Keratinocyte (primary cell): Measurements from ENCODE around the gene SLC25A23. TPM values are rescaled to one million over a fixed set of nuclear protein-coding genes. Genes with fewer than 3 reads are reported as not detected.

Experiments used
- DNase-seq: peaks from one replicate; pipeline ENCODE4 v3.0.0-alpha.2; 2011; ENCODE audit warnings: low read depth, missing footprints, low spot score
- FAIRE-seq: peaks from 2 replicates; lab custom pipeline; 2011; peaks lifted over from hg19 to GRCh38; lab: Jason Lieb, UNC
- H2AFZ ChIP-seq: 2 replicates; pipeline ENCODE4 v1.6.0; 2012; ENCODE audit warnings: low read length, control low read depth, inconsistent platforms; ENCODE audit not compliant: control insufficient read depth
- H3K27ac ChIP-seq: 2 replicates; pipeline ENCODE4 v1.5.1; 2011; ENCODE audit warnings: low read length; ENCODE audit not compliant: control insufficient read depth, insufficient read depth
- H3K27me3 ChIP-seq: 3 replicates; pipeline ENCODE4 v1.6.0; 2011; ENCODE audit warnings: low read length; ENCODE audit not compliant: control insufficient read depth, insufficient read depth; ENCODE audit errors: extremely low read depth
- H3K36me3 ChIP-seq, 2 experiments: 2 replicates in 1 of 2; 3 replicates in 1 of 2; pipeline ENCODE4 v1.5.1; 2011; ENCODE audit warnings: low read length in 2 of 2, mild to moderate bottlenecking in 1 of 2; ENCODE audit not compliant: control insufficient read depth in 2 of 2, insufficient read depth in 2 of 2; ENCODE audit errors: extremely low read depth in 1 of 2
- H3K4me1 ChIP-seq: 3 replicates; pipeline ENCODE4 v1.5.1; 2011; ENCODE audit warnings: low read length; ENCODE audit not compliant: control insufficient read depth, insufficient read depth; ENCODE audit errors: extremely low read depth
- H3K4me2 ChIP-seq: 3 replicates; pipeline ENCODE4 v1.6.0; 2011; ENCODE audit warnings: low read depth, low read length; ENCODE audit not compliant: control insufficient read depth, insufficient read depth; ENCODE audit errors: extremely low read depth
- H3K4me3 ChIP-seq, 3 experiments: fragments of 200-600 bp in 1 of 3; sonication (generic) in 1 of 3; 2 replicates in 2 of 3; 3 replicates in 1 of 3; pipeline ENCODE4 v1.5.1; 2011 to 2016; ENCODE audit warnings: low read length in 3 of 3, mild to moderate bottlenecking in 3 of 3, control low read depth in 2 of 3, inconsistent platforms in 1 of 3, low read depth in 1 of 3, mixed read lengths in 1 of 3, mixed run types in 1 of 3, moderate library complexity in 1 of 3; ENCODE audit not compliant: control insufficient read depth in 2 of 3, insufficient read depth in 2 of 3; ENCODE audit errors: extremely low read depth in 1 of 3
- H3K79me2 ChIP-seq: 2 replicates; pipeline ENCODE4 v1.6.0; 2012; ENCODE audit warnings: low read length; ENCODE audit not compliant: control insufficient read depth, insufficient read depth
- H3K9ac ChIP-seq: 3 replicates; pipeline ENCODE4 v1.6.0; 2011; ENCODE audit warnings: low read length; ENCODE audit not compliant: control insufficient read depth, insufficient read depth; ENCODE audit errors: extremely low read depth
- H3K9me1 ChIP-seq: 3 replicates; pipeline ENCODE4 v1.6.0; 2011; ENCODE audit warnings: low read length; ENCODE audit not compliant: control insufficient read depth, insufficient read depth; ENCODE audit errors: extremely low read depth
- H3K9me3 ChIP-seq: 2 replicates; pipeline ENCODE4 v1.5.1; 2012; ENCODE audit warnings: low read depth, low read length; ENCODE audit not compliant: control insufficient read depth
- H4K20me1 ChIP-seq: 3 replicates; pipeline ENCODE4 v1.6.0; 2011; ENCODE audit warnings: low read length; ENCODE audit not compliant: control insufficient read depth, insufficient read depth; ENCODE audit errors: extremely low read depth
- EZH2 ChIP-seq: IDR thresholded peaks from one replicate; pipeline ENCODE4 v1.6.1; 2012; ENCODE audit warnings: inconsistent platforms, mild to moderate bottlenecking, low read length, moderate library complexity
- dilution Hi-C: fragments of 300-500 bp; cut with MboI; formaldehyde crosslinking; loops from one replicate; pipeline ENCODE4 v1.7.0; 2020; ENCODE audit warnings: low sequenced_read_pairs; ENCODE audit not compliant: extremely low pct_ligation_motif_present
- polyA plus RNA-seq, 5 experiments: library from polyadenylated mRNA; depleted of rRNA in 3 of 5; stranded (reverse) in 3 of 5; stranded (forward) in 1 of 5; unstranded in 1 of 5; fragments of >200 nt; gene quantifications; 1 replicate in 1 of 5; 2 replicates in 3 of 5; 3 replicates in 1 of 5; pipeline versions ENCODE4 v1.2.1 to v1.2.3, GENCODE V29; 2011 to 2012; ENCODE audit warnings: missing spikeins in 2 of 5, low read depth in 1 of 5, low replicate concordance in 1 of 5
- TF ChIP-seq, protein P1 (sequence below), 3 experiments: IDR thresholded peaks in 1 of 3; conservative IDR thresholded peaks in 1 of 3; optimal IDR thresholded peaks in 1 of 3; 2 replicates in 2 of 3; 3 replicates in 1 of 3; pipeline versions ENCODE3 to v1.5.1; 2011; ENCODE audit warnings: low read length in 3 of 3, mild to moderate bottlenecking in 3 of 3, moderate library complexity in 2 of 3, control low read depth in 1 of 3, inconsistent platforms in 1 of 3; ENCODE audit not compliant: insufficient read depth in 2 of 3; ENCODE audit errors: extremely low read depth in 1 of 3

The SLC25A23 gene
- polyA plus RNA-seq, 1 donor (not counting 4 experiments of a cell fraction or from before 2014, with no cell fraction given) = 6.4 TPM

- Histone ChIP-seq H3K27me3 (no peaks in the 10 kb centered on the region), H3K4me1 (no peaks in the 10 kb centered on the region), H4K20me1 (no peaks in the 10 kb centered on the region), H3K9me1 (no peaks in the 10 kb centered on the region), H3K9ac (no peak overlapping the region), H2AFZ (no peak overlapping the region), H3K4me2 (no peak overlapping the region), H3K36me3 (no peaks in the 10 kb centered on the region), H3K4me3 (no peak overlapping the region), H3K27ac (no peak overlapping the region), H3K79me2 (no peaks in the 10 kb centered on the region), H3K9me3 (no peaks in the 10 kb centered on the region)
- TF ChIP-seq EZH2 = no peak
- TF ChIP-seq, protein P1, sequence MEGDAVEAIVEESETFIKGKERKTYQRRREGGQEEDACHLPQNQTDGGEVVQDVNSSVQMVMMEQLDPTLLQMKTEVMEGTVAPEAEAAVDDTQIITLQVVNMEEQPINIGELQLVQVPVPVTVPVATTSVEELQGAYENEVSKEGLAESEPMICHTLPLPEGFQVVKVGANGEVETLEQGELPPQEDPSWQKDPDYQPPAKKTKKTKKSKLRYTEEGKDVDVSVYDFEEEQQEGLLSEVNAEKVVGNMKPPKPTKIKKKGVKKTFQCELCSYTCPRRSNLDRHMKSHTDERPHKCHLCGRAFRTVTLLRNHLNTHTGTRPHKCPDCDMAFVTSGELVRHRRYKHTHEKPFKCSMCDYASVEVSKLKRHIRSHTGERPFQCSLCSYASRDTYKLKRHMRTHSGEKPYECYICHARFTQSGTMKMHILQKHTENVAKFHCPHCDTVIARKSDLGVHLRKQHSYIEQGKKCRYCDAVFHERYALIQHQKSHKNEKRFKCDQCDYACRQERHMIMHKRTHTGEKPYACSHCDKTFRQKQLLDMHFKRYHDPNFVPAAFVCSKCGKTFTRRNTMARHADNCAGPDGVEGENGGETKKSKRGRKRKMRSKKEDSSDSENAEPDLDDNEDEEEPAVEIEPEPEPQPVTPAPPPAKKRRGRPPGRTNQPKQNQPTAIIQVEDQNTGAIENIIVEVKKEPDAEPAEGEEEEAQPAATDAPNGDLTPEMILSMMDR (optimal IDR thresholded peaks at IDR 0.05 in 1 of 3, IDR thresholded peaks at IDR 0.05 in 1 of 3, conservative IDR thresholded peaks at IDR 0.05 in 1 of 3; ENCODE audit: extremely low read depth in 1 of 3, insufficient read depth in 2 of 3, low read length in 3 of 3) = no peak
- dilution Hi-C loops = no loop called here
- DNase-seq (no peak), FAIRE-seq (no peak)
These were observed 53.2 kb downstream of the SLC25A23 start for GRCh38 chr19:6406401-6406800.

- no peak for TF ChIP-seq EZH2
- TF ChIP-seq, protein P1 (optimal IDR thresholded peaks at IDR 0.05 in 1 of 3, IDR thresholded peaks at IDR 0.05 in 1 of 3, conservative IDR thresholded peaks at IDR 0.05 in 1 of 3; ENCODE audit: extremely low read depth in 1 of 3, insufficient read depth in 2 of 3, low read length in 3 of 3) = no peak
- FAIRE-seq (no peak), DNase-seq (no peak)
- H4K20me1 ChIP-seq = no peaks in the 10 kb centered on the region
- no peaks in the 10 kb centered on the region for H3K27me3 ChIP-seq
- H3K4me3 ChIP-seq = no peak overlapping the region
- dilution Hi-C loops = no loop called here
- no peaks in the 10 kb centered on the region for H3K36me3 ChIP-seq
- no peak overlapping the region for H3K27ac ChIP-seq
- no peaks in the 10 kb centered on the region for H3K79me2 ChIP-seq
- no peak overlapping the region for H2AFZ ChIP-seq
- no peaks in the 10 kb centered on the region for H3K9me3 ChIP-seq
- H3K9ac ChIP-seq = no peak overlapping the region
- H3K4me1 ChIP-seq = no peaks in the 10 kb centered on the region
- no peak overlapping the region for H3K4me2 ChIP-seq
- H3K9me1 ChIP-seq = no peaks in the 10 kb centered on the region
These were observed 56.6 kb downstream of the SLC25A23 start for GRCh38 chr19:6402837-6403608.
